Measurements from ENCODE around the gene MGRN1. TPM values are rescaled to one million over a fixed set of nuclear protein-coding genes. Genes with fewer than 3 reads are reported as not detected.

Gene MGRN1
- total RNA-seq, 1 experiment from 2014 or later = 22.7 TPM

- H3K27ac ChIP-seq (ENCODE audit: low read length) = peak overlapping the region; percentile 94
- H3K36me3 ChIP-seq (ENCODE audit: low read depth, low read length) = no peaks in the 10 kb centered on the region
- H3K4me1 ChIP-seq (ENCODE audit: insufficient read depth, low read length) = peaks cover 20% of the 10 kb centered on the region
- ChIA-PET POLR2A (ENCODE audit: unreplicated experiment) (interaction anchor here (0.6 to 0.9 kb wide), 2 partner anchors 15 to 84 kb away, joined by 3 to 5 read pairs; no protein-coding TSS in a partner anchor), CTCF (interaction anchor here (0.7 kb wide), 1 partner anchor 21 kb away, joined by 3 read pairs; no protein-coding TSS in a partner anchor)
- peak overlapping the region; percentile 89 for H2AFZ ChIP-seq (ENCODE audit: low read length)
- intact Hi-C loops (cut with micrococcal nuclease) = no loop called here
- no peaks in the 10 kb centered on the region for H3K27me3 ChIP-seq (ENCODE audit: low read length)
- DNase-seq (peak; percentile 91), ATAC-seq (peak; percentile 79)
- BruUV-seq (replicated peaks) = no TSS peak
- peak overlapping the region; percentile 94 for H3K4me2 ChIP-seq (ENCODE audit: low read length)
- peak overlapping the region; percentile 82 for H3K9ac ChIP-seq (ENCODE audit: low read length)
- H3K4me3 ChIP-seq (ENCODE audit: low read length) = peak overlapping the region; percentile 71
- TF ChIP-seq CTCF (conservative IDR thresholded peaks at IDR 0.05; ENCODE audit: low read depth, low read length) (no peak), EZH2 (IDR thresholded peaks at IDR 0.05; ENCODE audit: low read length, unreplicated experiment) (no peak), EZH2phosphoT487 (IDR thresholded peaks at IDR 0.05; ENCODE audit: borderline replicate concordance, low read length) (no peak)
- H3K9me3 ChIP-seq (ENCODE audit: low read length) = no peaks in the 10 kb centered on the region
- H3K79me2 ChIP-seq (ENCODE audit: low read length) = no peaks in the 10 kb centered on the region
- H3K9me2 ChIP-seq (replicated peaks; ENCODE audit: low read length) = no peaks in the 10 kb centered on the region
- no peaks in the 10 kb centered on the region for H4K20me1 ChIP-seq (ENCODE audit: low read length)
- no peaks in the 10 kb centered on the region for H3F3A ChIP-seq (ENCODE audit: low read length, unreplicated experiment)
Measured at GRCh38 chr16:4679850-4680636, 55.4 kb downstream of the MGRN1 start.

GRCh38 chr16:4680673-4681470 lies 56.2 kb downstream of the MGRN1 start:
- Histone ChIP-seq H3K27me3 (ENCODE audit: low read length) (no peaks in the 10 kb centered on the region), H3F3A (ENCODE audit: low read length, unreplicated experiment) (no peaks in the 10 kb centered on the region), H3K36me3 (ENCODE audit: low read depth, low read length) (no peaks in the 10 kb centered on the region), H2AFZ (ENCODE audit: low read length) (peak overlapping the region; percentile 89), H3K4me3 (ENCODE audit: low read length) (peak overlapping the region; percentile 71), H3K9me2 (replicated peaks; ENCODE audit: low read length) (no peaks in the 10 kb centered on the region), H3K4me2 (ENCODE audit: low read length) (peak overlapping the region; percentile 94), H3K27ac (ENCODE audit: low read length) (peak overlapping the region; percentile 94), H3K4me1 (ENCODE audit: insufficient read depth, low read length) (peaks cover 20% of the 10 kb centered on the region), H3K9ac (ENCODE audit: low read length) (peak overlapping the region; percentile 82), H3K9me3 (ENCODE audit: low read length) (no peaks in the 10 kb centered on the region), H4K20me1 (ENCODE audit: low read length) (no peaks in the 10 kb centered on the region), H3K79me2 (ENCODE audit: low read length) (no peaks in the 10 kb centered on the region)
- CTCF ChIA-PET = no interaction called here
- no peak for ATAC-seq
- no peak for DNase-seq
- BruUV-seq (replicated peaks) = TSS peak; percentile 38
- POLR2A ChIA-PET (ENCODE audit: unreplicated experiment) = no interaction called here
- intact Hi-C loops (cut with micrococcal nuclease) = no loop called here
- TF ChIP-seq EZH2phosphoT487 (IDR thresholded peaks at IDR 0.05; ENCODE audit: borderline replicate concordance, low read length) = no peak
- TF ChIP-seq EZH2 (IDR thresholded peaks at IDR 0.05; ENCODE audit: low read length, unreplicated experiment) = no peak
- TF ChIP-seq CTCF (conservative IDR thresholded peaks at IDR 0.05; ENCODE audit: low read depth, low read length) = no peak
